ENCODE data around the gene CMIP.

CMIP gene

GRCh38 chr16:81590714-81591544 lies 146.3 kb downstream of the CMIP start:
- no peak for FAIRE-seq

GRCh38 chr16:81591545-81591870 lies 146.9 kb downstream of the CMIP start:
- FAIRE-seq = no peak

GRCh38 chr16:81592353-81592866 lies 147.8 kb downstream of the CMIP start:
- no peak for FAIRE-seq

- FAIRE-seq = no peak
Measured at GRCh38 chr16:81593481-81593880, 148.9 kb downstream of the CMIP start.

- FAIRE-seq = no peak
Measured at GRCh38 chr16:81595629-81596292, 151.2 kb downstream of the CMIP start.

- no peak for FAIRE-seq
Measured at GRCh38 chr16:81597079-81597658, 152.6 kb downstream of the CMIP start.

GRCh38 chr16:81598083-81598482 lies 153.5 kb downstream of the CMIP start:
- no peak for FAIRE-seq

- FAIRE-seq = no peak
Measured at GRCh38 chr16:81599034-81599744, 154.6 kb downstream of the CMIP start.

GRCh38 chr16:81600275-81600674 lies 155.7 kb downstream of the CMIP start:
- no peak for FAIRE-seq

GRCh38 chr16:81601008-81601428 lies 156.4 kb downstream of the CMIP start:
- FAIRE-seq = no peak

GRCh38 chr16:81601601-81602255 lies 157.1 kb downstream of the CMIP start:
- FAIRE-seq = no peak

GRCh38 chr16:81602256-81602776 lies 157.7 kb downstream of the CMIP start:
- no peak for FAIRE-seq

- FAIRE-seq = no peak
Measured at GRCh38 chr16:81602792-81603191, 158.2 kb downstream of the CMIP start.

- no peak for FAIRE-seq
Measured at GRCh38 chr16:81604960-81605383, 160.4 kb downstream of the CMIP start.

- FAIRE-seq = no peak
Measured at GRCh38 chr16:81606039-81606438, 161.4 kb downstream of the CMIP start.

GRCh38 chr16:81607006-81607405 lies 162.4 kb downstream of the CMIP start:
- no peak for FAIRE-seq

- no peak for FAIRE-seq
Measured at GRCh38 chr16:81607805-81608522, 163.4 kb downstream of the CMIP start.

- FAIRE-seq = no peak
Measured at GRCh38 chr16:81608523-81609209, 164.1 kb downstream of the CMIP start.

- no peak for FAIRE-seq
Measured at GRCh38 chr16:81609323-81609892, 164.8 kb downstream of the CMIP start.

- no peak for FAIRE-seq
Measured at GRCh38 chr16:81610144-81610842, 165.7 kb downstream of the CMIP start.
